ENCODE data around the gene PHF21B.
"Not testable (repeated sequence)": the region's sequence is repeated elsewhere in the genome, so short reads cannot be mapped to it uniquely, and the experiment has no call there.

Gene PHF21B

GRCh38 chr22:44917372-44918165 lies 92.2 kb downstream of the PHF21B start:
- Mint-ChIP-seq H3K4me1 (no peaks in the 10 kb centered on the region), H3K4me3 (no peak overlapping the region), H3K27ac (no peak overlapping the region), H3K27me3 (no peaks in the 10 kb centered on the region), H3K9me3 (peaks cover under 1 to 2% of the 10 kb centered on the region in 2 donors)
- ATAC-seq (no peak), DNase-seq (no peak)

DNA sequence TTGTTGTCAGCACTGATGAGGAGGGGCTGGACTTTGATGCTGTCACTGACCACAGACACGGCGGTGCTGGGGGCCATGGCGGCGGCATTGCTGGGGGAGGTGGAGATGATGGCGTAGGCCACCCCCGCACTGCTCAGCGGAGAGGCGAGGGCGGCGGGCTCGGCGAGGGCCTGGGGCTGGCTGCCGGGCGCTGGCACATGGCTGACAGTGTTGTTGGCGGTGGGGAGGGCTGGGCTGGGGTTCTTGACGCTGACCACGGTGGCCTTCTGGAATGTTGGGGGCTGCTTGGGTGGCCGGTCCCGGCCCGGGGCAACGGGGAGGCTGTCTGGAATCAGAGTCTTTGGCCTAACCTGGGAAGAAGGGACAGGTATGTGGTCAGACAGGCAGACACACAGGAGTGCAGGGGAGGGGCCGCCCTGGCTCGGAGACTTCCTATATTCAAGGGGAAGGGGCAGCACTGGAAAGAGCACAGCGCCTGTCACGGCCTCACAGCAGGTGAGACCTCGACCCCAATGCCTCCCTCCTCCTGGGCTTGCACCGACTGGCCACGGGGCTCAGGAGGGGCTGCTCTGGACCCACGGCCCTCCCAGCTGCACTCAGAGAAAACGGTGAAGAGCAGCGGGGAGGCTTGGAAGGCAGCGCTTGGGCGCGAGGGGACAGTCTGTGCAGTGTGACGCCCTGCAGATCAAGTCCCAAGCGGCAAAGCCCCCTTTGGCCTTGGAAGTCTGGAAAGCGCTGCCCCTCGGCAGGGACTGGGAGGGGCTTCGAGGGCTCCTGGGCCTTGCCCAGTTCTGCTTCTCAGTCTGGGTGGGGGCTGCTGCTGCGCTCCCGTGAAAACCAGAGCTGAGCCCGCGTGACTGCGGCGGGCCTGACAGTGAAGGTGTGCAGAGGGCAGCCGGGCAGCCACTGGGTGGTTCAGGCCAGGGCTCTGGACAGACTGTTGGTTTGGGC lies 93.2 kb downstream of the PHF21B start:
- Mint-ChIP-seq H3K9me3 (peaks cover 6 to 12% of the 10 kb centered on the region in 2 donors), H3K27ac (no peak overlapping the region), H3K4me1 (no peaks in the 10 kb centered on the region), H3K27me3 (no peaks in the 10 kb centered on the region), H3K4me3 (no peak overlapping the region)
- no peak for DNase-seq
- no peak for ATAC-seq

DNA sequence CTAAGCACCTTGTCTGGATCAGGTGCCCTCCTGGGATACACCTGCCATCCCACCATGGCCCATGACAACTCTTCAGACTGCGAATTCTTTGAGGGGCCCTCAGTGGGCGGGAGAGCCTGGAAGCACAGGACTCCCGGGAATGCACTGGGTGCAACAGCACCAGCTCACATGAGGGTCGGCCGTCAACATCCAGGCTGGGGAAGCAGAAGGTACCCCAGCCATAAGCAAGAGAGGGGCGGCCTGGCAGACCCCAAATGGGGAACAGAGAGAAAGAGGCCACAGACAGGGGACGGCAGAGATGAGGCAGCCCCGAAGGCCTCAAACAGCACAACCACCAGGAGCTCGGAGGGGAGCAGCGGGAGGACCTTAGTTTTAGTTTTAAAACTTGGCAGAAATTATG lies 94.4 kb downstream of the PHF21B start:
- H3K9me3 Mint-ChIP-seq: peaks cover 6 to 20% of the 10 kb centered on the region in 2 donors
- DNase-seq (no peak), ATAC-seq (no peak)
- peaks cover 6% of the 10 kb centered on the region for H3K27me3 Mint-ChIP-seq
- no peaks in the 10 kb centered on the region for H3K4me1 Mint-ChIP-seq
- H3K4me3 Mint-ChIP-seq: no peak overlapping the region
- no peak overlapping the region for H3K27ac Mint-ChIP-seq

DNA sequence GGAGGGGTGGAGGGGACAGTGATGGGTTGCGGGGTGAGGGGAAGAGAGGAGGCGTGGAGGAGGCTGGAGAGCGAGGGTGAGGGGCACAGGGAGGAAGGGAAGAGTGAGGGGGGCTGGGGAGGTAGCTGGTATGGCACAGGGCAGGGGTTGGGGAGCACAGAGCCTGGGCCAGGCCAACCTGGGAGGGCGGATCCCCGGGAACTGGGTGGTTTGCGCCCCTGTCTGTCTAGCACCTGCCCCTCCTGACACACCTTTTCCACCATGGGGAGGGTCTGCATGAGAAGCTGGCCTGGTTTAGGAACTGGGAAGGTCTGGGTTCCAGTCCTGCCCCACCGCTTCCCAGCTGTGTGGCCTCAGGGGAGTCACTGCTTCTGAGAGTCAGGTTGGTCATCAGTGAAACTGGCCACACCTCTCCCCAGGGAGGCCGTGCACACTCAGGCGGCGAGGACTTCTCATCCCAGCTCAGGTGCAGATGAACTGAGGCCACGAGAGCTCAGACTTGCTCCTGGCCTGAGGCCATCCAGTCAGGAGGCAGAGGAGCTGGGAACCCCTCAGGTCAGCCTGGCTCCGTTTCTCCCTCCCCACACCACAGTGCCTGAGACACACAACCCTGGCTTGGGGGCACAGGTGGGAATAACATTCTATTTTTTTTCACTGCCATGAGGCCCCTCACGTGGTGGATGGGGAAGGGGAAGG lies 95.6 kb downstream of the PHF21B start:
- ATAC-seq (no peak), DNase-seq (no peak)
- H3K27me3 Mint-ChIP-seq: peaks cover 16% of the 10 kb centered on the region
- H3K27ac Mint-ChIP-seq: no peak overlapping the region
- H3K4me1 Mint-ChIP-seq: no peaks in the 10 kb centered on the region
- H3K9me3 Mint-ChIP-seq: peaks cover 6 to 30% of the 10 kb centered on the region in 2 donors
- H3K4me3 Mint-ChIP-seq: no peak overlapping the region

DNA sequence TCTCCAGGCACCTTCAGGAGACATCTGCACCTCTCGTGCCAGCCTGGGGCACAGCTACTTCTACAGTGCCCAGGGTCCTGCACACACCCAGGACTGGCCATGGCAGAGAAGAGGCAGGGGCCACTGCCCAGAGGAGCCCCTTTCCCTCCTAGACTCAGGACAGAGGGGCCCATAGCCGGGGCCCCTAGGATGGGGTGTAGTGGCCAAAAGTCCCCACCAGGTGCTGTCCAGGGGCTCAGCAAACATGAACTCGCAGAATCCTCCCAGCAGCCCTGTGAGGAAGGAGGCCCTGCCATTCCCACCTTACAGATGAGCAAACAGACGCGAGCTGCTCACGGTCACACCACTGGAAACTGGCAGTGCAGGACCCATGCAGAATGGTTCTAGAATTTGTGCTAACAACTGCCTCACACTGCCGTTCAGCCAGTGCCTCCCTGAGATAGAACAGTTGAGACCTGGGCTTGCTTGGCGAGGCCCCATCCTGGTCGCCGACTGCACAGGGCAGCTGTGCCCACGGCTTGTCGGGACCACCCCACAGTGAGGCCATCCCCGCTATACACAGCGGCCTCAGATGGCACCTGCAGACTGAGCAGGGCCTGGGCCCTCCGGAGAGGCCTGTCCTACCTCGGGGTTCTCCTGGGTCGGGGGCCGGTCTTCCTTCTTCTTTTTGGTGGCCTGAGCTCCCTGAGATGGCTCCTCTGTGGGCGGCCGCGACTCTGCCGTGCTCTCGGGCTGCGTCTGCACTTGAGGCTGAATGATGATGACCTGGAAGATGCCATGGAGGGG lies 96.4 kb downstream of the PHF21B start:
- H3K9me3 Mint-ChIP-seq: peaks cover 6 to 30% of the 10 kb centered on the region in 2 donors
- H3K4me1 Mint-ChIP-seq: no peaks in the 10 kb centered on the region
- H3K27ac Mint-ChIP-seq: no peak overlapping the region
- DNase-seq (no peak), ATAC-seq (no peak)
- no peak overlapping the region for H3K4me3 Mint-ChIP-seq
- peaks cover 16% of the 10 kb centered on the region for H3K27me3 Mint-ChIP-seq

GRCh38 chr22:44909241-44909640 lies 100.6 kb downstream of the PHF21B start:
- Mint-ChIP-seq H3K27ac (no peak overlapping the region), H3K27me3 (peaks cover 37% of the 10 kb centered on the region), H3K4me1 (no peaks in the 10 kb centered on the region), H3K4me3 (no peak overlapping the region), H3K9me3 (peaks cover 6 to 30% of the 10 kb centered on the region in 2 donors)
- ATAC-seq (no peak), DNase-seq (no peak)

DNA sequence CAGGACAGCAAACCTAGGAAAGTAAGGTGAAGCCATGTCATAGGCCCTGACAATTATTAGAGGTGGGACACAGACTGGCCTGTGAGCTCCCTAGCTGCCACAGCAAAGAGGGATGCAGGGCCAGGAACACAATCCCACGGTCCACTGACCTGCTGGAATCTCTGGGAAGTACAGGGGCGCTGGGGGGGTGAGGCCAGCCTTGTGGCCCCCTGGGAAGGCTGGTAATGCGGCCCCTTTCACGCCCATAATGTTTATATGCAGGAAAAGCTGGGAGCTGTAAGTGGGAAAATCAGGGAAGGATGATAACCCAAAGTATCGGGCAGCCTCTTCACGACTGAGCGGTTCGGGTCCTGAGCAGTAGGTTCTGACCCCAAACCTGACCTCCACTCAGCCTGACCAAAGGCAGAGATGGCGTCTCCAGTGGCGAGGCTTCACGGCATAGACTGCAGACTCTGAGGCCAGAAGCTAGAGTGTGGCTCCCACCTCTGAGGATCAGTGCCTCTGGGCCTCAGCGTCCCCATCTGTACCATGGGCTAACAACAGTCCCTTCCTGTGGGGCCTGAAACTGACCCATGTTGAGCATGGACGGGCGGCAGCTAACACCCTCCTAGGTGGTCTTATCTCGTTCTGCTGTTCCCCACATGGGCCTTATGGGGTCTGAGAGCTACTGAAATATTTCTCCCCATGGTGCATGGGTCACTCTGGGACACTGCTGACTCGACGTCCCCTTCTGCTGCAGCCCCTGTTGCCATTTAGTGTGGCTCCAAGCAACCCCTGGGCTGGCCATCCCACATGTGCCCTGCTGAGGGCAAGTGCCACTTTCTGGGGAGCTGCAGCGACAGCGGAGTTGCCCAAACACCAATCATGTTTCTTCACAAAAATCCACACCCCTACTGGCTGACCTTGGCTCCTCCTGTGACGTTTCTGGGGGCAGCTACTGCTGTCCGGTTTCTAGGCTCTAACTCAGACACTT lies 101.8 kb downstream of the PHF21B start:
- Mint-ChIP-seq H3K9me3 (peaks cover 6 to 32% of the 10 kb centered on the region in 2 donors), H3K4me1 (no peaks in the 10 kb centered on the region), H3K27ac (no peak overlapping the region), H3K27me3 (peaks cover 49% of the 10 kb centered on the region), H3K4me3 (no peak overlapping the region)
- ATAC-seq (no peak), DNase-seq (no peak)

GRCh38 chr22:44906999-44907644 lies 102.7 kb downstream of the PHF21B start:
- no peak for DNase-seq
- Mint-ChIP-seq H3K27ac (no peak overlapping the region), H3K9me3 (peaks cover 4 to 35% of the 10 kb centered on the region in 2 donors), H3K4me1 (no peaks in the 10 kb centered on the region), H3K4me3 (no peak overlapping the region), H3K27me3 (peaks cover 58% of the 10 kb centered on the region)
- ATAC-seq: no peak

DNA sequence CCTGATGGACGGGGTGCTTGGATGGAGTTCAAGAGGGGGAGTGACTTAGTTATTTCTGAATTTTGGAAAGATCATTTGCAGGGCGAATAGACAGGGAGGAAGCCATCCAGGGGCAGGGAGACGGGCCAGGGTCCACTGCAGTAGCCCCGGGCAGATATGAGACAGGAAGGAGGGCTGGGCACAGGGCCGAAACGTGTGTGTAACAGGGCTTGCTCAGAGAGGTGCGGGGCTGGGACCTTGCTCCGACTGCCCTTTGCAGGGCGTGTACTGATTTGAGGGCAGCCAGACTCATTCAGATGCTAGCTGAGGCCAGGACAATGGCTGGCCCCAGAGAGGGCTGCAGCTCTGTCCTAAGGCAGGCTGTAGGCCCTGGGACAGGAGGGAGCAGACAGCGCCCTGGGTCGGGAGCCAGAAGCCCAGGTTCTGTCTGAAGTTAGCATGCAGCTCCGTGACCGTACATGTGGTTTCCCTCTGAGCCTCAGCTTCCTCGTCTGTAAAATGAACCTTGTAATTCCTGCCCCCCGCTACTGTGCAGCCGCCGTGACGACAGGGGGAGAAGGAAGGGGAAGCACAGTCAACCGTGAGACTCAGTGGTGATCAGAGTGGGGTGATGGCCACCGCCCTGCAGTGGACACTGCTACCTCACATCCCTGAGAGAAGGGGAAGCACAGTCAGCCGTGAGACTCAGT lies 103.4 kb downstream of the PHF21B start:
- H3K9me3 Mint-ChIP-seq: peaks cover 7 to 34% of the 10 kb centered on the region in 2 donors
- no peak overlapping the region for H3K27ac Mint-ChIP-seq
- DNase-seq (no peak), ATAC-seq (no peak)
- H3K4me3 Mint-ChIP-seq: no peak overlapping the region
- H3K27me3 Mint-ChIP-seq: peaks cover 62% of the 10 kb centered on the region
- no peaks in the 10 kb centered on the region for H3K4me1 Mint-ChIP-seq

DNA sequence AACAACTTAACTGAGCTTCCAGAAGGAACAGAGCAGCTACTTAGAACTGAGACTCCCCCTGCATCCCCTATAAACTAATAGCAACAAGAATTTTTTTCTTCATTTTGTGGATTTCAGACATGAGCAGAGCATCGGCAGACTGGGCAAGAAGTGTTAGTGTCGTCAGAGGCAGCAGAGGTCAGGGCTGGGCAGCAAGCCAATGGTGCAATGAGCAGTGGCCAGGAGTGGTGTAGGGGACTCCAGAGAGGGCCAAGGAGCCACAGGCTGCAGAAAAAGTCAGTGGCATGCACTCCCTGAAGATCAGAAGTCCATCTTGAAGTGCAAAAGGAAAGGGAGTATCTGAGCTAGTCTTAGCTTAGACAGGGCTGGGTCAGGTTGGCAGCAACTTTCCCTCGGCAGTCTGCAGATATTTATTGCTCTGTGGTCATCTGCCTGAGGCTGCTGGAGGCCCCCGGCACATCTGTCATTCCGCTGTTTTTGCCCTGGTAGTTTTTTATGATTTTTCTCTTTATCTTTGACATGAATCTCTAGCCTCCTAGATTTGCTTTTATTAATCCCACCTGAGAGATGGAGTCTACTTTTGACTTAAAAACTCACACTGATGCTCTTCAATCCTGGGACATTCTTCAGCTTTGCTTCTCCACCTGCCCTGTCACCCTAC lies 105.2 kb downstream of the PHF21B start:
- Mint-ChIP-seq H3K27me3 (peaks cover 60% of the 10 kb centered on the region), H3K9me3 (peaks cover 7 to 29% of the 10 kb centered on the region in 2 donors)
- DNase-seq, H3K4me1 Mint-ChIP-seq, ATAC-seq, H3K4me3 Mint-ChIP-seq, H3K27ac Mint-ChIP-seq: not testable (repeated sequence)

- not testable (repeated sequence) for H3K27ac Mint-ChIP-seq, DNase-seq, H3K4me1 Mint-ChIP-seq, H3K4me3 Mint-ChIP-seq, ATAC-seq
- Mint-ChIP-seq H3K9me3 (peaks cover 7 to 27% of the 10 kb centered on the region in 2 donors), H3K27me3 (peaks cover 60% of the 10 kb centered on the region)
Observed at GRCh38 chr22:44903164-44903563, 106.6 kb downstream of the PHF21B start.

GRCh38 chr22:44901301-44901700 lies 108.5 kb downstream of the PHF21B start:
- no peak overlapping the region for H3K27ac Mint-ChIP-seq
- peaks cover 58% of the 10 kb centered on the region for H3K27me3 Mint-ChIP-seq
- H3K9me3 Mint-ChIP-seq: peaks cover 7 to 27% of the 10 kb centered on the region in 2 donors
- H3K4me1 Mint-ChIP-seq: no peaks in the 10 kb centered on the region
- no peak overlapping the region for H3K4me3 Mint-ChIP-seq
- ATAC-seq (no peak), DNase-seq (no peak)

DNA sequence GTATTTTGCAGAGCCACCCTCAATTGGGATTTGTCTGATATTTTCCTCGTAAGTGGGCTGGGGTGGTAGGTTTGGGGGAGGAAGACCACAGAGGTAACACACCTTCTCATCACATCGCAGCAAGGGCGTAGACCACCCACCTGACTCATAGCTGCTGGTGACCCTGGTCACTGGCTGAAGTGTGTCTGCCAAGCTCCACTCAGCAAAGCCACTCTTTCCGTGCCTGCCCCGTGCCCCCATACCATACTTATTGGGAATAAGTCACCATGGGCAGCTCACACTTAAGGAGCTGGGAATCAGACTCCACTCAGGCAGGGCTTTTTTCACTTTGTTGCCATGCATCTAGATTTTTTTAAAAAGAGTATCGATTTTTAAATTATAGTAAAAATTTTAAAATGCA lies 111.6 kb downstream of the PHF21B start:
- Mint-ChIP-seq H3K4me1 (no peaks in the 10 kb centered on the region), H3K27ac (no peak overlapping the region), H3K27me3 (peaks cover 29% of the 10 kb centered on the region), H3K4me3 (no peak overlapping the region), H3K9me3 (peaks cover 7 to 27% of the 10 kb centered on the region in 2 donors)
- DNase-seq: no peak
- no peak for ATAC-seq
